Hypothalamus (tissue), 51 donors: ENCODE data around the gene MTHFR.

ENCODE experiments used
- DNase-seq, 51 donors: peaks; one replicate each; lab custom pipeline; 2025; lab: John Stamatoyannopoulos, UW

The MTHFR gene

GRCh38 chr1:11805422-11806306 lies at the start of gene MTHFR, which contains the start of gene CLCN6:
Gene MTHFR, minus strand, starts transcription at chr1:11805964. Its CDS starts 2,848 bp downstream, at chr1:11803116.
Gene CLCN6, plus strand, starts transcription at chr1:11806191. Its CDS starts 72 bp downstream, at chr1:11806263.
- DNase-seq, result peak; percentile 80 to 99 (median 98)

GRCh38 chr1:11855430-11855829 lies 49.7 kb upstream of the MTHFR start:
- DNase-seq, result no peak

- no peak for DNase-seq
Observed at GRCh38 chr1:11854519-11854918, 48.8 kb upstream of the MTHFR start.

- DNase-seq, result no peak
Observed at GRCh38 chr1:11851180-11851579, 45.4 kb upstream of the MTHFR start.

- DNase-seq, result peak in 2 of 51 donors; percentile 19 to 36
Observed at GRCh38 chr1:11850156-11850555, 44.4 kb upstream of the MTHFR start.

- DNase-seq, result no peak
Observed at GRCh38 chr1:11848373-11848700, 42.6 kb upstream of the MTHFR start.

GRCh38 chr1:11847667-11848372 lies 42.1 kb upstream of the MTHFR start, which contains the start of gene NPPA:
Gene NPPA, minus strand, starts transcription at chr1:11847783. Its CDS starts 99 bp downstream, at chr1:11847684.
- no peak for DNase-seq

GRCh38 chr1:11845641-11846335 lies 40.0 kb upstream of the MTHFR start:
- no peak for DNase-seq

GRCh38 chr1:11842154-11843041 lies 36.6 kb upstream of the MTHFR start:
- DNase-seq, result peak in 1 of 51 donors; percentile 8

GRCh38 chr1:11841245-11842153 lies 35.7 kb upstream of the MTHFR start:
- no peak for DNase-seq

- DNase-seq, result no peak
Observed at GRCh38 chr1:11839727-11840705, 34.3 kb upstream of the MTHFR start.

- peak in 47 of 51 donors; percentile 8 to 80 (median 45) for DNase-seq
Observed at GRCh38 chr1:11838349-11839272, 32.8 kb upstream of the MTHFR start.

GRCh38 chr1:11837767-11838348 lies 32.1 kb upstream of the MTHFR start:
- no peak for DNase-seq

GRCh38 chr1:11836955-11837766 lies 31.4 kb upstream of the MTHFR start:
- no peak for DNase-seq
